Activated CD4-positive, alpha-beta T cell treated with anti-CD3 and anti-CD28 coated beads for 1 hour (primary cell): Measurements from ENCODE around the gene DDX39A.
A peak's percentile ranks its signal among the peaks of the same experiment; 100 is the strongest.
"Not testable (repeated sequence)": the region's sequence is repeated elsewhere in the genome, so short reads cannot be mapped to it uniquely, and the experiment has no call there.

Source experiments
- DNase-seq: peaks from one replicate; pipeline ENCODE4 v3.0.0-alpha.2; 2020

The DDX39A gene

DNA sequence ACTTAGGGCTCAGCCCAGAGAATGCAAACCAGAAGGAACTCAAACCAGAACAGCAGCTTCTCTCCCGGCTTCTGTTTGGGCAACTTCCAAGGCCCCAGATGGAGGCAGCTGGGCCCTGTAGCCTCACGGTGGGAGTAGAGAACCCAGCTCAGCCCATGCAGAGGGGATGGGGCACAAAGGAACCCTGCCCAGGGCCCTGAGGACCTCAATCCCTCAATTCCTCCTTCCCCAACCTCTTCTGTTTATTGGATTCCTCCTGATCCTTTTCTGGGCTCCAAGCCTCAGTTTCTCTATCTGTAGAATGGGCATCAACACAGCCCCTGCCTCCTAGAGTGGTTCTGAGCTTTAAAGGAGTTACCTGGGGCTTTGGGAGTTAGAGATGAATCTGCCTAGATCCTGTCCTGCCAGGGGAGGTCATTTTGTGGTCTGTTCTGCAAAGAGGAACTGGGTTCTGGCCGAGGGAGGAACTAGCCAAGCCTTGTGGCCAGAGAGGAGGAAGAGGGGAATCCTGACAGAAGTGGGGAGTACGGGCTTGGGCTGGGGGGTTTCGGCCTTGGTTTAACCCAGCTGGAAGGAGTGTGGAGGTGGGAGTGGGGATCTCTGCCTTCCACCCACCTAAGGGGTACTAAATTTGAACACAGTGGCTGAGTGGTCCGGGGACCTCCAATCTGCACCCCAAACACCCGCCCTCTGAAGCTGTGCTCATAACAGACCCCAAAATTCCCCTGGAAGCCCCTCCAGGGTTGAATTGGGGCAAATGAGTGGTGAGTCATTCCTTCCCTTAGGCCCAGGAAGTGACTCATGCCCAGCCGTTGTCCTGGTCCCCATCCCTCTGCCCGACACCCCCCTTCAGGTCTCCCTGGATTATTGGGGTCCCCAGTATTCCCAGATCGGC, 35.2 kb downstream of the DDX39A start:
- DNase-seq = peak; percentile 61

- peak; percentile 65 for DNase-seq
Observed at GRCh38 chr19:14381689-14382474, 37.3 kb downstream of the DDX39A start.

- DNase-seq = no peak
Observed at GRCh38 chr19:14379294-14380065, 39.7 kb downstream of the DDX39A start.

DNA sequence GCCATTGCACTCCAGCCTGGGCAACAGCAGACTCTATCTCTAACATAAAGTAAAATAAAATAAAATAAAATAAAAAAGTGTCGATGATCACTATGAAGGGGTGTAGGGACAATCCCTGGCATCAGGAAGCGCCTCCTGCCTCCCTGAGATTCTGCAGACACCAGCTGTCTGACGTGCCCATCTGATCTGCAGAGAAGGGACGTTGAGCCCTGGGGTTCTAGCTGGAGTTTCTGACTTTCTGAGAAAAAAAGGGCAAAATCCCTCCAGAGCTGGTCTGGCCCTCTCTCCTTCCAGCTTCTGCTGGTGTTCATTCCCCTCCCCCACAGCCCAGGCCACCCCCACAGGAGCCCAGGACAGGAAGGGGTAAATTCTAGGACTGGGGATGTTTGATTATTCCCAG, 40.3 kb downstream of the DDX39A start:
- no peak for DNase-seq

- DNase-seq = no peak
Observed at GRCh38 chr19:14377883-14378328, 41.2 kb downstream of the DDX39A start.

DNA sequence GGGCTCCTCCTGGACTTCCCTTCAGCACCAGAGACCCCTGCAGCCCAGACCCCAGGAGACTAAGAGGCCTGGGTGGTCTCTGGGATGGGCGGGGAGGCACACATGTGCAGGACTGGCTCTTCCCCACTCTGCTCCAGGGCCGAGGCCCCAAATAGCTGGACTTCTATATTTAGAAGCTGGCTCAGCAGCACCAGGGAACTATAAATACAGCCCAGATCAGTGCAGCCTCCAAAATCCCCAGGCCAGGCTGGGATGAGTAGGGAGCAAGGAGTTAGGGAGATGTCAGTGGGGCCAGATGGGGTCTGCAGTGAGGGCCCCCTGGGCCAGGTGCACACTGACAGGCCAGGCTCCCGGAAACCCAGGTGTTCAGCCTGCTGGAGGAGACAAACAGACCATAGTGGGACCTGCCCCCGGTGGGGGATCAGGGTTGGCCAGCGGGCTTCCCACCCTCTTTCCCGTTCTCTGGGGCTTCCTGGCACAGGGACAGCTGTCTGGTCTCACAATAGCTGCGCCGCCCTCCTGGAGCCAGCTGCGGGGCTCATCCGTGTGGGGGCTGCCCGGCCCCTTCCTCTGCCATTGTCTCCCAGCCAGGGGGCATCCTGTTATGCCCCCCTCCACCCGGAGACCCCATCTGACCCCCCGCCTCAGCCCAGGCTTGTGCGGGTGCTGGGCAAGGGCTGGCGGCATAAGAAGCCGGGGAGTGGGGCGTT, 43.4 kb downstream of the DDX39A start:
- DNase-seq = no peak

DNA sequence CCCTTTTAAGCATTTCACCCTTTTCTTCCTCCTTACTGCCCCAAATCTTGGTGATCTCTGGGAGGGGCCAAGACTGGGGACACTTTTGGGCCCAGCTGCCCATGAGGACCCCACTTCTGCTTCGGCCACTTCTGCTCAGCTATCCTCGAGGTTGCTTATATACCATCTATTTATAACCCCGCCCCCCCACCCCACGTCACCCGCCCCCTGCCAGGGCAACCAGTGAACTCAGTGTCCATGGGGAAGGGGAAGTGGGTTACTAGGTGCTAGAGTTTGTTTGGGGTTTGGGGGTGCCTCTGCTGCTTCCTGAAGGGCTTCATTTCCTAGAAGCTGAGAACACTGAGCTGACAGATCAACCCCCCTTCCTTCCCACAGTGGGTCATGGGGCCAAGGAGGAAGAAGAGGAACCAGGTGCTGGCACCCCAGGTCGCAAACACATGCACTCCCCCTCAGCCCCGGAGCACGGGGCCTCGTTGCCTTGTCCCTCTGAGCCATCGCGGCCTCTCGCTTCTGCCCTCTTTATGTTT, 44.0 kb downstream of the DDX39A start:
- DNase-seq = no peak

DNA sequence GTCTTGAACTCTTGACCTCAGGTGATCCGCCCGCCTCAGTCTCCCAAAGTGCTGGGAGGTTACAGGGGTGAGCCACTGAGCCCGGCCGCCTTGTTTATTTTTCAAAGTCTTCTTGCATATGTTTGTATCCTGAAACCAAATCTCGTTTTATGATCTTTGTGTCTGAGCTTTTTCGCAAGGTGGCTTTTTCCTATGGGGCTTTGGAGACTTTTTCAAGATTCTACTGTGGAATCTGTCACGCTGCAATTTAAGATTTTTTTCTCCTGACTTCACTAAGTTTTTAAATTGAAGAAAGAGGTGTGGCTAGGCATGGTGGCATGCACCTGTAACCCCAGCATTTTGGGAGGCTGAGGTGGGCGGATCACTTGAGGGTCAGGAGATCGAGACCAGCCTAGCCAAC, 44.8 kb downstream of the DDX39A start:
- not testable (repeated sequence) for DNase-seq

DNA sequence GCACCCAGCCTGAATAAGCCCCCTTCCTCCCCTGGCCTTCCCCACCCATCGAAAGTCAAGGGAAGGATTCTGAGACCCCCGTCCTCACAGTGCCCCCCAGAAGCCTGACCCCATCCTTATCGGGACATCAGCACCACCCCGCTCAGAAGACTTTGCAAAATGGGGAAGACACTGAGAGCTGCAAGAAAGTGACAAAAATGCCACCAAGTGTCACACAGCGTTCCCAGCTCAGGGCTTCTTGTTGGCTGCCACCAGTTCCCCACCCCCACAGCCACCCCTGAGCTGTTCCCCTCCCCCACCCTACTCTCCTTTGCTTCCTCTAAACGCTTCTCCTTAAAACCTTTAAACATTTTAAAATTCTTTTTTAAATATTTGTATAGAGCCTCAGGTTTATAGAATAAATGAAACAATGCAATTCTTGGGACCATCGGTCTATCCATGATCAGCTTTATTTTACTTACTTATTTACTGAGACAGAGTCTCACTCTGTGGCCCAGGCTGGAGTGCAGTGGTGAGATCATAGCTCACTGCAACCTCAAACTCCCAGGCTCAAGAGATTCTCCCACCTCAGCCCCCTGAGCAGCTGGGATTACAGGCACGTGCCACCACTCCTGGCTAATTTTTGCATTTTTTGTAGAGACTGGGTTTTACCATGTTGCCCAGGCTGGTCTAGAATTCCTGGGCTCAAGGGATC, 46.6 kb downstream of the DDX39A start:
- not testable (repeated sequence) for DNase-seq

- no peak for DNase-seq
Observed at GRCh38 chr19:14371301-14371821, 47.8 kb downstream of the DDX39A start.

- DNase-seq = no peak
Observed at GRCh38 chr19:14370940-14371280, 48.2 kb downstream of the DDX39A start.

- no peak for DNase-seq
Observed at GRCh38 chr19:14370169-14370939, 48.8 kb downstream of the DDX39A start.

DNA sequence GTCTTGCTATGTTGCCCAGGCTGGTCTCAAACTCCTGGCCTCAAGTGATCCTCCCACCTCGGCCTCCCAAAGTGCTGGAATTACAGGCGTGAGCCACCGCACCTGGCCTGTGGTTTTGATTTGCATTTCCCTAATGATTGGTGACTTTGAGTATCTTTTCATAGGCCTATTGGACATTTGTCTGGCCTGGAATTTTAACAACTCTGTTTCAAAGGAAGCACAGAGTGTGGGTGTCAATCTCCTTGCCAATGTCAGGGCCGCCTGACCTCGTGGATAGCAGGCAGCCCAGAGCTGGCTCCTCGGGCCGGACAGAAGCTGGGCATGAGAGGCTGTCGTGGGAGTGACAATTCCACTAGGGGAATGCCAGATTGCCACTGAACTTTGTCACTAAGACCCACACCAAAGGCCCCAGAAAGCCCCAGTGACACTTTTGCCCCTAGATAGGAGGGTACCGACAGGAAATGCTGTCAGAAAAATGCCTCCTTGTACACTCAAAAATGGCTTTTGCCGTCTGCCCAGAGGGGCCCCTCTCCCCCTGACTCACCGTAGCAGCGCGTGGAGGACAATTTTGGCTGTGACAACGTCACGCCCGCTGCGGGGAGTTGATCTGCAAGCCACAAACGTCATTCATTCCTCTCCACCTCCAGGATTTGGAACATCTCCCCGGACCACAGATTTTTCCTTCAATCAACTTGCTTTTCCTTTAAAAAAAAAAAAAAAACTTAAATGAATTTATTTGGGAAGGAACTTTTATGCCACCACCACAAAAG, 49.6 kb downstream of the DDX39A start:
- DNase-seq = peak; percentile 85

GRCh38 chr19:14368011-14368513, 51.1 kb downstream of the DDX39A start:
- no peak for DNase-seq

DNA sequence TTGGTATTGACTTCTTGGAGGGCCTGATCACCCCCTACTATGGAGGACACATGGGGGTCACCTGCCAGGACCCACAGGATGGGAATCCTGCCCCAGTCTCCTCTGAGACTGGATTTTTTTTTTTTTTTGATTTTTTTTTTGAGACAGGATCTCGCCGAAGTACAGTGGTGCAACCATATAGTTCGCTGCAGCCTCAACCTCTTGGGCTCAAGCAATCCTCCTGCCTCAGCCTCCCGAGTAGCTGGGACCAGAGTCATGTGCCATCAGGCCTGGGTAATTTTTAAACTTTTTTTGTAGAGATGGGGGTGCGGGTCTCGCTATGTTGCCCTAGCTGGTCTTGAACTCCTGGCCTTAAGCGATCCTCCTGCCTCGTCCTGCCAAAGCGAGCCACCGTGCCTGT, 52.1 kb downstream of the DDX39A start:
- no peak for DNase-seq

DNA sequence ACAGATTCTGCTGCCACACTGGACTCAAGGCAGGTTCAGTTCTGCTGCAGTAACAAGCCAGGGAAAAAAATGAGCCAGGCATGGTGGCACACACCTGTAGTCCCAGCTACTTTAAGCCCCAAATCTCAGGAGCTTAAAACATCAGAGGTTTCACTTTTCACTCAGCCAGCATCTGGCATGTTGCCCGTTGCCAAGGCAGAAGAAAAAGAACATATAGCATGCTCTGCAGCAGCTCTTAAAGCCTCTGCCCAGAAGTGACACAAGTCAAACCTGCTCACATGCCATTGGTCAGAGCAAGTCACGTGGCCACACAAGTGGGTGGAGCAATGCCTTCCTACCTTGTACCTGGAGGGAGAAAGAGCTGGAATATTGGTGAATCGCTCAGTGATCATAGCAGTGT, 52.6 kb downstream of the DDX39A start:
- DNase-seq = peak; percentile 85

- not testable (repeated sequence) for DNase-seq
Observed at GRCh38 chr19:14364098-14364443, 55.1 kb downstream of the DDX39A start.

- DNase-seq = no peak
Observed at GRCh38 chr19:14363183-14364097, 55.7 kb downstream of the DDX39A start.

DNA sequence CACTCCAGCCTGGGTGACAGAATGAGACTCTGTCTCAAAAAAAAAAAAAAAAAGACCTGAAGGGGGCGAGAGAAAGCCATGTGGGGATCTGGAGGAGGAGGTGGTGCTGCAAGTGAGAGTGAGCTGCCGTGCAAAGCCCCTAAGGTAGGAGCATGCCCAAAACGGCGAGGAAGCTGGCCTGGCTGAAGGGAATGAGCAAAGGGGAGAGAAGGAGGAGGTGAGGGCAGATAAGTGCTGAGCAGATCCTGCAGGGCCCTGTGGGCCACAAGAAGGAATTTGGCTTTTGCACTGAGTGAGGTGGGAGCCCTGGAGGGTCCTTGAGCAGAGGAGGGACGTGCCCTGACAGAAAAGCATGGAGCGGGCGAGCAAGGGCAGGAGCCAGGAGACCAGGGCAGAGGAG, 57.3 kb downstream of the DDX39A start:
- no peak for DNase-seq
